Left forelimb (tissue), 1 donor: ENCODE data around the gene BTBD10.

ENCODE experiments used
- DNase-seq: peaks from one replicate; pipeline ENCODE4 v3.0.0-alpha.2; 2018; ENCODE audit warnings: low spot score

The BTBD10 gene

DNA sequence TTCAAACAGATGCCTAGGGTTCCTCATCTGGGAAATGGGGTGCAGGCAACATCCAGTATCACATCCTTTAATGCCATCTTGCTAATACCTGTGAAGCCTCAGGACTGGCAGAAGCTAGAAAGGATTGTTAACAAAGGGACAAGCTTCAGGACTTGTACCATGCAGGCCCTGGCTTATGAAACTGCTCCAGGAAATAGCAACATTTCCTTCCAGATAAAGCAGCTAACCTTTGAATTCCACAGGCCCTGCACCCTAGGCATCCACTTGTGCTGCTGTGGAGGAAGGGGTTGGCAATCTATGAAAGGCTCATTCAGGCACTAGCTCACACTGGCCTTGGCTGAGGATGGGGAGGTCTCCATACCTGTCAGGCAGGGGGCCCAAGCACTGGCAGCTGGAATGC lies 87.2 kb downstream of the BTBD10 start:
- no peak for DNase-seq

DNA sequence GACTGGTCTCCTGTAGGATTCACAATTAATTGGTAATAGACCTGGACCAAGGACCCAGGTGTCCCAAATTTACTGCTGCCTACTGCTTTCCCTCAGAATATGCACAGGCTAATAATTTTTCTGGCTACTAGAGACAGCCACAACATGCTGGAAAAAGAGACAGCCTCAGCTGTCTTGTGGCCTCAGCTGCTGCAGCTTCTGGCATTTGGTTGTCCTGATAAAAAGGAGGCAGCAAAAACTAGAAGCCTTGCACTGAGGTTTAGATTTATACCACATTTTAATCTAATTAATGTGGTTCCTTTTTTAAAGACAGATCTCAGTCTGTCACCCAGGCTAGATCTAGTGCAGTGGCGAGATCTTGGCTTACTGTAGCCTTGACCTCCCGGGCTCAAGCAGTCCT lies 89.8 kb downstream of the BTBD10 start:
- DNase-seq: no peak

DNA sequence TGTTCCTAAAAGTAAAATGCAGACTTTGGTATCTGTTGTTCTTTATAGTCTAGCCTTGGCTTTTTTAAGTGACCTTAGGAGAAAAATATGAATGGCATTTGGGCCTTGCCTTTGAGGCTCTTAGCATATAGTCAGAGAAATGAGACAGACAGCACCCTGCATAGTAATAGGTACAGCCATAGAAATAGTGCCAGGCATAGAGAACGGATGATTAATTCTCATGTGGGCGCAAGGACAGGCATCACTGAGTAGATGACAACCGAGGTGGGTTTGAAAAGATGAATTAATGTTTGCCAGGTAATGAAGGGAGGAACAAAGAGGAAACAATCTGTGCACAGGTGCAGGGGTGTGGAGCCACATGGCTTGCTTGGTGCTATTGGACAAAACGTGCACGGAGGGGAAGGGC lies 95.0 kb downstream of the BTBD10 start:
- DNase-seq: no peak

DNA sequence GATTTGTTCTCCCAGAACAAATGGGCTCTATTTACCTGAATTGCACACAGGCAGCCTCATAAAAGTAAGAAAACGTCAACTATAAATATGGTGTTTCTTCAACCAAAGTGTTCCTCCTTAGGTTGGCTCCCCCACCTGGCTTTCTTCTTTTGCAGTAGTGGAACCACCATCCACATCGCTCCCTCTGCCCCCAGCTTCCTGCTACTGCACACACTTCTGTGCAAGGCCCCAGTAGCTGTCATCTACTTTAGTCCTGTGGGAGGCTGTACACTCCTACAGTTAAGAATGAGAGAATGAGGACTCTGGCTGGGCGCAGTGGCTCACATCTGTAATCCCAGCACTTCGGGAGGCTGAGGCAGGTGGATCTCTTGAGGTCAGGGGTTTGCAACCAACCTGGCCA lies 95.9 kb downstream of the BTBD10 start:
- DNase-seq: no peak

DNA sequence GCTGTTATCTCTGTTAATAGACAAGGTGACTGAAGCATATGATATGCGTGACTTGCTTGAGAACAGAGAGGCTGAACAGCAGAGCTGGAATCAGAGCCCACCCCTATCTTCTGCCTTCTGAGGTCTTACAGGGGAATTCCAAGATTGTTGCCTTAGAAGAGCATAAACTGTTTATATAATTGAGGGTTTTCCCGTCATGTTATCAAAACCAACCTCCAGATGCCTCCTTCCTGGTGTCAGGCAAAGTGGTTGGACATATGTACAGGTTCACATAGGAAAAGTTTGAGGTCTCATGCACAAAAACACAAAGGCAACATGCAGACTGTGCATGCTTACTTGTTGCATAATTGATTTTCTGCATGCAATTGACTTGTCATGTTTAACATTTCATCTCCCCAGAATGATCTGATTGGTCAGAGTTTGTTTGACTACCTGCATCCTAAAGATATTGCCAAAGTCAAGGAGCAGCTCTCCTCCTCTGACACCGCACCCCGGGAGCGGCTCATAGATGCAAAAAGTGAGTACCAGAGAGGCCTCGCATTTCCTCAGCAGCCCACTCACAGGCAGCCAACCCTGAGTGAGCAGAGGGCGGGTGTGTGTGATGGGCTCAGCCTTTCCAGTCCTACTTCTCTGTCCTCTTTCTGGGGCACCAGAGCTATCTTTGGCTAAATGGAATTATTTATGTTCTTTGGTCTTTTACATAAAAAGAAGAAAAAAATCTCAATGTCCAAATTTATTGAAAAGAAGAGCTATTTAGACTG lies 96.6 kb downstream of the BTBD10 start:
- DNase-seq: no peak

DNA sequence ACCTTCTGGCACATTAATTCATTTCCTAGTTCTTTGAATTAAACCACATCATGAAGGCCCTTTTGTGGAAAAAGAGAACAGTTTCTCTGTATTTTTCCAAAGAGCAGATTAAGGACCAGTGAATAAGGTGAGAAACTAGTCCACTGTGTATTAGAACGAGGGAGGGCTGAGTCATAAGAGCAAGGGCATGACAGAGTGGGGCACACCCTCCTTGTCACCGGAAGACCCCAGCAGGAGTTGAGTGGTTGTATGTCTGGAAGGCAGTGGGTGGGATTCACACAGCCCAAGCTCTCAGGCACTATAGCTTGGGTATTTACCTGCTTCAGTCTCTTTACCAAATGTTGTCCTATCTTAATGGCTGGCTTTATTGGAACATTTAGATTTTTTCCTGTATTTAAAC lies 98.6 kb downstream of the BTBD10 start:
- no peak for DNase-seq

DNA sequence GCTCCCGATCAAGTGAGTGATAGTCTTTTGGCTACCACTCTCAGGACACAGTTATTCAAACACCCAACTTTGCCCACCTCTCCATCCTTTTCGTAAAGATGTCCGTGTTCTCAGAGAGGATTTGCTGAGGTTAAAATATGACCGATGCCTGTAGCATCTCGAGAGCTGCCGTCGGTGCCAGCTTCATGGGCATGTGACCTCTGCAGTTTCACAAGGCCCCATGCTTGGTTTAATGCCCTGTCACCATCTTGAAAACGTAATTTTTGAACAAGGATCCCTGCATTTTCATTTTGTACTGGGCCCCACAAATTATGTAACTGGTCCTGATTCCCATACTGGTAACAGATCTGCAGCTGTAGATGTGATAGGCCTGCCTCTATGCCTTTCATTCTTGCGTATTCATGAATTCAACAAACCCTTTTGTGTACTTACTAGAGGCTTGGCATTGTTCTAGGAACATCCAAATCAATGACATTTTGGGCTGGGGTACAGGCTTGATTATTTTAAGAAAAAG lies 100.4 kb downstream of the BTBD10 start:
- DNase-seq: peak; percentile 23

DNA sequence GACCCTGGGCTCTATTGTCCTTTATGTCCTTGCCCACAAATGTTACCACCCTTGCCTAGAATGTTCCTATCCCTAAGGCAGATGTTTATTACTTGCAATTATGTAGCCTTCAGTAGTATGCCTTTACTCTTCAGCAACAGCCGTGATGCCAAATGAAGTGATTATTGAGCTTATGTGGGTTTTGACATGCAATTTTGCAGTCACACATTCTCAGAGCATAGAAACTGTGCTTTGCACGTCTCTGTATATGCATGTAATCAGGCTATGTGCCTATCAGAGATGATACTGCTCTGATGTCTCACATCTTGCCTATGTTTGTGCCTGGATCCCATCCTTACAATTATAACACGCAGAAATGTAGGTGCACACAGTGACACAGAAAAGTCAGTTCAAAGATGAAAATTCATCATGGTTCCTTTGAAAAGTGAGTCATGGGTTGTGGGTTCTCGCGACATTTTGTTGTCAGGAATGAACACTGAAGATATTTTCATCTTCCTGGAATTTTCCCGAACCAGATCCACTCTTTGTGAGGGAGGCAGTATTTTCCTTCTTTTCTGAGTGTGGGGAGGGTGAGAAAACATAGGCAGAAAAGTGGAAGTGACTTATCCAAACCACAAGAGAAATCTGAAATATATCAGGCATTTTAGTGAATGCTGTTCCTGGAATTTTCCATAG lies 104.3 kb downstream of the BTBD10 start:
- no peak for DNase-seq

DNA sequence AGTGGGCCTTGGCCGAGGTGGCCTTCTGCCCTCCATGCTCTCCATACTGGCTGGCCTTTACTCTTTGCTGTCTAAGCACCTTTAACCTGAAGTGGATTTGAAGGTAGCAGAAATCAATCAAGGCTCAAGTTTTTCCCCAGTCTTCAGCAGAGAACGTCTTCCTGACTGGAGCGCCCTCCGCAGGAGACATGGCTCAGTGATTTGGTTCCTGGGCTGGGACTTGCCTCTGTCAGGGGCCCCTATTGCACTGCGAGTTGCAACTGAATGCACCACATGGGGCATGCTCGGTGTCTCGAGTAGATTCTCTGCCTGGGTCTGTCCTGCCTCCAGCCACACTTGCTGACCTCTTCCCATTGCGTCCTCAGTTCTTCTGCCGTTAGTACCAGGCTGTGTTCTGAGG lies 105.8 kb downstream of the BTBD10 start:
- DNase-seq: no peak

DNA sequence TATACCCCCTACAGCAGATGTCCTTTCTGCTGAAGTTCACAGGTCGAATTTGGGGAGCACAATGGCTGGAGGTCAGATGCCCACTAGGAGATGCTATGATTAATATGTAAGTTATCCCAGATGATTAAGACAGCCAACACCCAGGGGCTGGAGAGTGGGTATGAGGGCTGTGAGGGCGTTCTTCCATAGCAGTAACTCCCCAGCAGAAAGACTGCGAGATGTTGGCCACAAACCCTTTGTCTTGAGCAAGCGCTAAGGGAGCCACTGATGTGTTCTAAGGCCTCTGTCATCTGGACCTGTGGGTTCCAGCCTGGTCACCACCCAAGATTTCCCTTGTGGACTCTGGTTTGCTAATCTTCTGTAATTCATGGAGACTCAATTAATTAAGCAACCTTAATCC lies 107.8 kb downstream of the BTBD10 start:
- DNase-seq: no peak

DNA sequence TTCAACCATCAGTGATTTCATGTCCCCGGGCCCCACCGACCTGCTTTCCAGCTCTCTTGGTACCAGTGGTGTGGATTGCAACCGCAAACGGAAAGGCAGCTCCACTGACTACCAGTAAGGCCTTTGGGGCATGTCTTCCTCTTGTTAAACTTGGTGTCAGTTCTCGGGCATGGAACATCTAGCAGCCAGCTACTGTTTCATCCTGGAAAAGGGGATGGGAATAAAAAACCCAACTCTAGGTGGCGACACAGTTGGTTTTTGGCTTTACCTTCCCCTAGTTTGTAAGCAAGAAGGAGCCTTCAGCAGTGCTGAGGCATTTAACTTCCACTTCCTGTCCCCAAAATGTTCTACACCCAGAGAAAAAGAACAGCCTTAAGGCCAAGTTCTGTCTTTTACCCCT lies 108.7 kb downstream of the BTBD10 start:
- DNase-seq: no peak

DNA sequence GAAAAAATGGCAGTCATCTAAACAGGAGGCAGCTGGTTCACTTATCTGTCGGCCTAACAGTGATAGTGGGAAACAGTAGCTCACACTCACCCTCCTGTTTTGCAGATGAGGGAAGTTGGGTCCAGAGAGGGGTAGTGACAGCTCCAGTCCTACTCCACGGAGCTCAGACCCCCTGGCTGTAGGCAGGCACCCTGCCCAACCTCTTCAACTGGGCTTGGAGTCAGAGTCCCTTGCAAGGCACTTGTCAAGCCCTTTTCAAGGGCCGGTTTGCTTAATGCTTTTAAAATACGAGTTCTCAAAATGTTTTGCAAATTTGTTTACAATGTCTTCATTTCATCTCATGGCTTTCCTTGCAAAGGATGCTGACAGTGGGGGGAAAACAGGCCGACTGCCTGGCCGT lies 110.3 kb downstream of the BTBD10 start:
- no peak for DNase-seq

DNA sequence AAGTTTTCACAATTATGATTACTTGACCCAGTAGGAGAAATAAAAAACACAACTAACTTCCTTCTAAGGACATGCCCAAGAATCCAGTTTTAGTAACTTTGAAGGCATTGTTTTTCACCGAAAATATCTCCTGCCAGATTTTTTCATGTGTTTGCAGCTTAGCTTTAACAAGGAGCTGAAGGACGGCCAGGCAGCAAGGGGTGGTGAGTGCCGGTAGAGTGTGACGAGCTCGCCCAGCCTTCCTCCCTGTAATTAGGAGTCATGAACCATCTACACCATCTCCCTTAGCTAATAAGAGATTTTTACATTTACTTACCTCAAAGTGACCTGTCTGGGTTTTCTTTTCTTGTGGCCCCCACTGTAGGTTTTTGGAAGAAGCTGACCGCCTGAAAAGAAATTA lies 113.4 kb downstream of the BTBD10 start:
- no peak for DNase-seq

DNA sequence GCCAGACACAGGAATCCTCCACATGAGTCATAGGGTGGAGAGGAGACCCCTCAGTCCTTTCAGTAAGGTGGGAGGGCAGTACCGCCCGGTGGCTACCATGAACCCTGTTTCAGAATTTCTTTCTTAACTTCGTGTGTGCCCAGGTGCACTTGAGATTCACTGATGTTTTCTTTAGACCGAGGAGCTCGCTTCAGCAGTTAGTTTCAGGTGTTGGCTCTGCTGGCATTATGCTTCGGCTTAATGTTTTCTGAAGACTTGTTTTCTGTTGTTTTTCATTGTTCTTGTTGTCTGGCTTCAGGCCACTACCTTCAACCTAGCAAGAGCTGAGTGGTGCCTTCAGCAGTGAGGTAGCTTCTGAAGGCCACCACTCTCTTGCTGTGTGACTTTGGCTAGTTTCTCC lies 114.0 kb downstream of the BTBD10 start:
- no peak for DNase-seq

DNA sequence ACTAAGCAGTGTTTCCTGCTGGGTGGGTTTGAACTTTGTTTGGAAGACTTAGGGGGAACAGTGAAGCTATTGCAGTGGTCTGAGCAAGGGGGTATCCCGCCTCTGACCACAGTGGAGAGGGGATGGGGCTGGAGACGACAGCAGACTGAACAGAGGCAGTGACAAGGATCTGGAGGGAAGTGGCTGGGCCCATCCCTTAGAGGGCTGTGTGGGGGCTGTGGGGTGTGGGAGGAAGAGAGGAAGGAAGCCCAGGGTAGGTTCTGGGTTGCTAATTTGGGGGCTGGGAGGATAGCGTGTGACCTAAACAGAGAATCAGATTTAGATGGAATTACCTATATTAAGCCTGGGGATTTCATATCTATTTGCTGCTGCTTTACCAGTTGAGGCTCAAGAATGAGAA lies 114.7 kb downstream of the BTBD10 start:
- DNase-seq: no peak

DNA sequence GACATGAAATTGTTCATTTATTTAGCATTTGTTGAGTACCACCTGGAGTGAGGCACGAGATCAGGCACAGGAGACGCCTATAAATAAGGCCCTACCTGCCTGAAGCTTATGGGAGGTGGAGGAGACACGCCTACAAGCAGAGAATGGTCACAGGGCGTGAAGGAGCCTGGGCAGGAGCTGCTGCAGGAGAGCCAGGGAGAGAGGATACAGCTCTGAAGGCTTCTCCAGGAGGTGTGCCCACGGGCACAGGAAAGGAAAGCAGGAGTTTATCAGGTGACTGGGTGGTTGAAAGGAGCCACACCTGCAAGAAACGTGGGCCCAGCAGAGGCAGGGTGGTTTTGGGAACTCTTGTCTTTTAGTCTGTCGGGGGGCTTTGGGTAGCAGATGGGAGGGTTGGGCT lies 115.1 kb downstream of the BTBD10 start:
- no peak for DNase-seq

DNA sequence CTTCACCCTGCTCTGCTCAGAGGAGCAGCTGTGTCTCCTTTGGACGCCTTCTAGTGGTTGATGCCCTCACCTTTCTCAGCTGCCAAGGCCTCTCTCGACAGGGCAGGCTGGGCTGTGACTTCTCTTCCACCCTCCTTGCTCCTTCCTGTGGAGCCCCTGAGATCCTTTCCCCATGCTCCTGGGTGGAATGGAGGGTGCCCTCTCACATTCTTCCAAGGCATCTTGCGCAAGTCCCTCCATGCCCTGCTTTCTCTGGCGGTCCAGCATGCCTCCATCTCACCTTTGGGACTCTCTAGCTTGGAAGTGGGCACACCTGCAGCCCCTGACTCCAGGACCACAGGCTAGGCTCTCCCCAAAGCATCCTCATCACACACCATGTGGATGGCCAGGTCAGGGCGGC lies 116.6 kb downstream of the BTBD10 start:
- DNase-seq: no peak

DNA sequence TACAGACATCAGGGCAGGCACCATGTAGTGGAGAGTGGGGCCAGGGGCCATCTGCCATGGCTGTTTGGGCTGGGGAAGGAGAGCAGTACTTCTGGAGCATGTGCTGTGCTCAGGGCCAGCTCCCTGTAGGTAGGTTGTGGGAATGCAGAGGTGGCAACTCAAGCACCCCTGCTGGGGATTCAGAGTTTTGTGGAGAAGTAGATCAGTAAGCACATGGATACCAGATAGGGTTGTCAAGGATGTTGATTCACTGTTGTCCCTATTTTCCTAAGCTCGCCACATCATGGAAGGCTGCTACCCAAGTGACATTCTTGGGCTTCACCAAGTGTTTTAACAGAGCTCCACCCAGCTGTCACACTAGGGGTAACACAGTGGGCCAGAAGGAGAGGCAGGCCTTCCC lies 118.2 kb downstream of the BTBD10 start:
- no peak for DNase-seq

DNA sequence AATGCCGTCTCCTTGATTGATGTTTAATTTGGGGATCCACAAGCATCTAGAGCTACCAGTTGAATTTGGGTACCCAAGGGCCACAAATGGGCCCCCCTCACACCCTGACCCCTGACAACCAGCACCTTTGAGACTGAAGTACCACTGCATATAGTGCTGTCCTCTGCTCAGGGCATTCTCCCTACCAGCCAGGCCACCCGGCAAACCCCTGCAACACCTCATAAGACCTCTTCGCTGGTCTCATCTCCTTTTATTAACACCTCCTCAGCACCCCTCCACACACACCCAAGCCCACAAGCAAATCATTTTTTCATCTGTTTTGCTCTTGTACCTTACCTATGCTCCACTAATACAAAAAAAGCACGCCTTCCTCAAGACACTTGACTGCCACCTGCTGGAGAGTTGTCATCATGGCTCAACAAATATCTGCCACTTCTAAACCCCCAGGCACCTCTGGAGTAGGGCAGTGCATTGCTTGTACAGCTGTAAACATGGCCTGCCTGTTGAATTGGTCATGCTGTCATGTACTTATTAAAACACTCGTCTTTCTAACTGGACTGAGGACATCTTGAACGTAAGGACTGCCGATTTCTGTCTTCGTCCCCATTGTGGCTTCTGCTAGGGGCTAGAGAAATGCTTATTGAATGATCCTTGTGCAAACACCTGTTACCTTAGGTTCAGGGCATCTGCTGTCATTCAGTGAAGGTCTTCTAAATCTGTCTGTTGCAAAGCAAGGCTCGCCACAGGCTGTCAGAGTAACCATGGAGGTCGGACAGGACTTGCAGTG lies 118.9 kb downstream of the BTBD10 start:
- no peak for DNase-seq

DNA sequence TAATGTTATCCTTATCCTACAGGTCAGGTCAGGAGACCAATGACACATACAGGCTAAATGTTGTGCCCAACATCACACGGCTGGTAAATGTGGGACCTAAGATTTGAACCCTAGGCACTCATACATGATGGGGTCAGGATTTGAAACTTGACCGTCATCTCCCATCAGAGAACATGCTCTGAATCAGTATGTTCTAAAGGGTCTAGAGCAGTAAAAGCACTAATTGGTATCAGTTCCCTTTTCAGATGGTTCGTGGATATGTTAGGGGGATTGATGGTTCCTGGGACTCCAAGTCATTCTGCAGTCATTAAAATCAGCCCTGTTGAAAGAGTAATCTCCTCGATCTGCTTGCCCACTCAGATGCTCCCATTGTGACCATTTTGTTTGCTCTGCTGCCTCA lies 120.0 kb downstream of the BTBD10 start:
- no peak for DNase-seq

DNA sequence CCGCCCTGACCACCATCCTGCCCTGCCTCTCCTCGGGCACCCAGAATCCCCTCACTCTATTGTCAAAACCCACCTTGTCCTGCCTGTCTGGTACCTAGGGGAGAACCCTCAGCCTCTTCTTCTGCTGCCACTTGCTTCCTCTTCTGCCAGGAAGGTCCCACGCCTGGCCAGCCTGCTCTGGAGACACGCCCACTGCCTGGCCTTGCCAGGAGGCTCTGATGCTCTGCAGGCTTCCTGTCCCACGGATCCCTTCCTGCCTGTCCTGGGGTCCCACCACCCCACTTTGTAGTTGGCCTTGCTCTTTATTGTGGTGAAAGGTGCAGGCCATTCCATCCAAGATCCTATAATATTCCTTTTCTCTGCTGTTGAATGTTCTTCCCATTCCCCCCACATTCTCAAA lies 122.0 kb downstream of the BTBD10 start:
- DNase-seq: no peak

DNA sequence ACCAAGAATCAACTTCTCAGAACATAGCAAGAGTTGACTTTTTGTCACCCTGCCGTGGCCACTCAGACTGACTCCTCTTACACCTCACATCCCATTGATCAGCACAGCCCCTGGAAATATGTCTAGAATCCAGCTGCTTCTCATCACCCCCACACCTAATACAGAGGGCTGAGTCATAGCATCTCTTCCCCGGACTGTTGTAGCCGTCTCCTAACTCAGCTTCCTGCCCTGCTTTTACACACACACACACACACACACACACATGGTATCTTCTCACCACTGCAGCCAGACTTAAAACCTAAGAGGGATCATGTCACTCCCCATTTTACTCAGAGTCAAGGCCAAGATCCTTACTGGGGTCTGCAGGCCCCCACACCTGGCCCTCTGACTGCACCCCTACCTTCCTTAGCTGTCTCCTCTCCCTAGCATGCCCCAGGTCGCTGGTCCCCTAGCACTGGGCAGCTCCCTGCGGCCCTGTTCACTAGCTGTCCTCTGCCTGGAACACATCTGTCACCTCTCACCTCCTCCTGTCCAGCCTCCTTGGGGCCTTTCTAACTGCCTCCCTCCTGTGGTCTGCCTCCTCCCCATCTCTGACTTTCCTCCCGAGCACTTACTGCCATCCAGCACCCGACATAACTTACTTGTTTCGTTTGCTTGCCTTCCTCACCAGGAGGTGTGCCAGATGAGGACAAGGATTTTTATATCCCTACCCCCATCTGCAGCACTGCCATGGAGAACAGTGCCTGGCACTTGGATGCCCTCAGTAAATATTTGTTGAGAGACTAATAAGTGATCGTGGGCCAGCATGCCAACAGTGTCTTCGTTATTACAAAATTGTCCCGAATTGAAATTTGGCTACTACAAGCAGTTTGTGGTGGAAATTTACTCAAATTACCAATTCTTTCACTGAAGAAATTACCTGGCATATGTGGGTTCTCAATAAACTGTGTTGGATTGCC lies 123.5 kb downstream of the BTBD10 start:
- DNase-seq: no peak
